GM18505 (cell line): Measurements from ENCODE around the gene KDM2A.
"Not testable (repeated sequence)": the region's sequence is repeated elsewhere in the genome, so short reads cannot be mapped to it uniquely, and the experiment has no call there.

ENCODE experiments used
- ATAC-seq: cut with Tn5 transposase; IDR thresholded peaks from one replicate; pipeline ENCODE4 v1.9.1; 2021; ENCODE audit not compliant: unreplicated experiment
- POLR2A ChIP-seq: IDR thresholded peaks from 4 replicates; pipeline ENCODE4 v1.6.1; 2011; ENCODE audit warnings: borderline replicate concordance; ENCODE audit not compliant: insufficient read depth, insufficient read length; ENCODE audit errors: extremely low read depth

The KDM2A gene

DNA sequence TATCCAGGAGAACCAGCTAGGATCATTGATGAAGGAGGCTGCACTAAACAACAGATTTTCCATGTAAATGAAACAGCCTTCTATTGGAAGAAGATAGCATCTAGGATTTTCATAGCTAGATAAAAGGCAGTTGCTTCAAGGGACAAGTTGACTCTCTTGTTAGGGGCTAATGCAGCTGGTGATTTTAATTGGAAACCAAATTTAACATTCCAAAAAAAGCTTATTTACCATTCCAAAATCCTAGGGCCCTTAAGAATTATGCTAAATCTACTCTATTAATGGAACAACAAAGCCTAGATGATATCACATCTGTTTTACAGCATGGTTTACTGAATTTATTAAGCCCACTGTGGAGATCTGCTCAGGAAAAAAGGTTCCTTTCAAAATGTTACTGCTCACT is 80.7 kb downstream of the KDM2A start:
- ATAC-seq, result no peak
- TF ChIP-seq POLR2A, result no peak

DNA sequence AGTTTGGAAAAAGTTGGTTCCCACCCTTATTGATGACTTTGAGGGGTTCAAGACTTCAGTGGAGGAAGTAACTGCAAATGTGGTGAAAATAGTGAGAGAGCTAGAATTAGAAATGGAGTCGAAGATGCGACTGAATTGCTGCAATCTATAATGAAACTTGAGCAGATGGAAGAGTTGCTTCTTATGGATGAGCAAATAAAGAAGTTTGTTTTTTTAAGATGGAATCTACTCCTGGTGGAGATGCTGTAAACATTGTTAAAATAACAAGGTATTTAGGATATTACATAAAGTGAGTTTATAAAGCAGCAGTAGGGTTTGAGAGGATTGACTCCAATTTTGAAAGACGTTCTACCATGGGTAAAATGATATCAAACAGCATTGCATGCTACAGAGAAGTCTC is 83.0 kb downstream of the KDM2A start:
- no peak for ATAC-seq
- no peak for TF ChIP-seq POLR2A

DNA sequence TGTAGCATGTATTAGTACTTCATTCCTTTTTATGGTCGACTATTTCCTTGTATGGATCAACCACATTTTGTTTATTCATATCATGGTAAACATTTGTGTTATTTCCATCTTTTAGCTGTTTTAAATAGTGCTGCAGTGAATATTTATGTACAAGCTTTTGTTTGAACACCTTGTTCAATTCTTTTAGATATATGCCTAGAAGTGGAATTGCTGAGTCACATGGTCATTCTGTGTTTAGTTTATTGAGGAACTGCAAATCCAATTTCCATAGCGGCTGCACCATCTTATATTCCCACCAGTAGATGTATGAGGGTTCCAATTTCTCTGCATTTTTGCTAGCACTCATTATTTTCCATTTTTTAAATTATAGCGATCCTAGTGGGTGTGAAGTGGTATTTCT is 85.8 kb downstream of the KDM2A start:
- ATAC-seq, result no peak
- no peak for TF ChIP-seq POLR2A

DNA sequence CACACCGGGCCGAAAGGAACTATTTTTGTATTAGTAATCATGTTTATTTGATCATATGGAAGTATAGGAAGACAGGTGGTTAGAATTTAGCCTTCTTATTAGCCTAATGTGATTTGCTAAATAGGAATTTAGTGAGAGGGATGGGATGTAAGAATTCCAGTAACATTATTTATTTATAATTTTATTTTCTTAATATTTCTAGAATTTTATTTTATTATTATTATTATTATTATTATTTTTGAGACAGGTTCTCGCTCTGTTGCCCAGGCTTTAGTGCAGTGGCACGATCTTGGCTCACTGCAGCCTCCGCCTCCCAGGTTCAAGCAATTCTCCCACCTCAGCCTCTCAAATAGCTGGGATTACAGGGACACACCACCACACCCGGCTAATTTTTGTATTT is 90.2 kb downstream of the KDM2A start:
- not testable (repeated sequence) for ATAC-seq

GRCh38 chr11:67211656-67212436 is 92.8 kb downstream of the KDM2A start:
- no peak for ATAC-seq
- TF ChIP-seq POLR2A, result no peak

DNA sequence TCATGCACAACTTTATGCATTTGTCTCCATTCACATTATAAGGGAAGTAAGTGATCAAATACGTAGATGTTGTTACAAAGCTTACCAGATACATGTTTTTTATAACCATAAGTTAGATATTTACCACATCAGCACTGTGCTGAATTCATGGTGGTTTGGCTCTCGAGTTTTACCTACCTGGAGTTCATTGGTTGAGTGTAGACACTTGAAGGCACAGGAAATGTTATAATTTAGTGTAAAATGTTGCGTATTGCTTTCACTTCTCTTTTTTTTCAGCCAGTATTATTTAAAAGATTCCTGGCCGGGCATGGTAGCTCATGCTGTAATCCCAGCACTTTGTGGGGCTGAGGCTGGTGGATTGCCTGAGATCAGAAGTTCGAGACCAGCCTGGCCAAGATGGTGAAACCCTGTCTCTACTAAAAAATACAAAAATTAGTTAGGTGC is 94.1 kb downstream of the KDM2A start:
- no peak for TF ChIP-seq POLR2A
- ATAC-seq, result peak; percentile 50

- no peak for TF ChIP-seq POLR2A
- no peak for ATAC-seq
Measured at GRCh38 chr11:67227726-67228125, 108.7 kb downstream of the KDM2A start.

GRCh38 chr11:67230406-67230805 is 111.3 kb downstream of the KDM2A start:
- no peak for TF ChIP-seq POLR2A
- ATAC-seq, result no peak

- ATAC-seq, result no peak
- TF ChIP-seq POLR2A, result no peak
Measured at GRCh38 chr11:67230886-67231285, 111.8 kb downstream of the KDM2A start.

- TF ChIP-seq POLR2A, result no peak
- ATAC-seq, result no peak
Measured at GRCh38 chr11:67233584-67234190, 114.6 kb downstream of the KDM2A start.

DNA sequence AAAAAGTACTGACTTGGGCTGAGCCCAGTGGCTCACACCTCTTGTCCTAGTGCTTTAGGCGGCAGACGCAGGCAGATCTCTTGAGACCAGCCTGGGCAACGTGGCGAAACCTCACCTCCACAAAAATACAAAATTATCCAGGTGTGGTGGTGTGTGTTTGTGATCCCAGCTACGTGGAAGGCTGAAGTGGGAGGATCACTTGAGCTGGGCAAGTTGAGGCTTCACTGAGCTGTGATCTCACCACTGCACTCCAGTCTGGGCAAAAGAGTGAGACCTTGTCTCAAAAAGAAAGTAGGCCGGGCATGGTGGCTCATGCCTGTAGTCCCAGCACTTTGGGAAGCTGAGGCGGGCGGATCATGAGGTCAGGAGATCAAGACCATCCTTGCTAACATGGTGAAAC is 115.5 kb downstream of the KDM2A start:
- not testable (repeated sequence) for ATAC-seq

DNA sequence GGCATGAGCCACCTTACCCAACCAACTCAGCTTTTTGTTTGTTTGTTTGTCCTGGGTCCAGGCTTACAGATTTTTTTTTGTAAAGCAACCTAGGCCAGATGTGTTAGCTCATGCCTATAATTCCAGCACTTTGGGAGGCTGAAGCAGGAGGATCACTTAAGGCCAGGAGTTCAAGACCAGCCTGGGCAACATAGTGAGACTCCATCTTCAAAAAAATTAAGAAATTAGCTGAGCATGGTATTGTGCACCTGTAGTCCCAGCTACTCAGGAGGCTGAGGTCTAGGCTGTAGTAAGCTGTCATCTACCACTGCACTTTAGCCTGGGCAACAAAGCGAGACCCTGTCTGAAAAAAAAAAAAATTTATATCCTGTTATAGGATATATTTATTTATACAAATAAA is 118.5 kb downstream of the KDM2A start:
- no peak for TF ChIP-seq POLR2A
- ATAC-seq, result no peak

- no peak for ATAC-seq
- TF ChIP-seq POLR2A, result no peak
Measured at GRCh38 chr11:67238894-67239782, 120.1 kb downstream of the KDM2A start.
